ENCODE measurements around the gene ADAMTS12. TPM values are rescaled to one million over a fixed set of nuclear protein-coding genes. Genes with fewer than 3 reads are reported as not detected.

The ADAMTS12 gene
- total RNA-seq, 1 experiment from 2014 or later: not detected

- DNase-seq (ENCODE audit: low spot score): no peak
These were observed 117.4 kb downstream of the ADAMTS12 start for GRCh38 chr5:33774341-33774740.

GRCh38 chr5:33772380-33772897 lies 119.4 kb downstream of the ADAMTS12 start:
- in situ Hi-C loops (cut with HindIII; ENCODE audit: low sequenced_read_pairs): no loop called here
- DNase-seq (ENCODE audit: low spot score): no peak

More at GRCh38 chr5:33774341-33774740, 117.4 kb downstream of the ADAMTS12 start:
- in situ Hi-C loops (cut with HindIII; ENCODE audit: low sequenced_read_pairs): no loop called here

GRCh38 chr5:33769968-33770367 lies 121.8 kb downstream of the ADAMTS12 start:
- DNase-seq (ENCODE audit: low spot score): no peak
- in situ Hi-C loops (cut with HindIII; ENCODE audit: low sequenced_read_pairs): no loop called here

GRCh38 chr5:33769196-33769595 lies 122.6 kb downstream of the ADAMTS12 start:
- no peak for DNase-seq (ENCODE audit: low spot score)
- in situ Hi-C loops (cut with HindIII; ENCODE audit: low sequenced_read_pairs): no loop called here

GRCh38 chr5:33766023-33766422 lies 125.8 kb downstream of the ADAMTS12 start:
- in situ Hi-C loops (cut with HindIII; ENCODE audit: low sequenced_read_pairs): no loop called here

GRCh38 chr5:33764786-33765185 lies 127.0 kb downstream of the ADAMTS12 start:
- in situ Hi-C loops (cut with HindIII; ENCODE audit: low sequenced_read_pairs): no loop called here

More at GRCh38 chr5:33766023-33766422, 125.8 kb downstream of the ADAMTS12 start:
- DNase-seq (ENCODE audit: low spot score): no peak

GRCh38 chr5:33763435-33763834 lies 128.4 kb downstream of the ADAMTS12 start:
- DNase-seq (ENCODE audit: low spot score): no peak
- in situ Hi-C loops (cut with HindIII; ENCODE audit: low sequenced_read_pairs): no loop called here

More at GRCh38 chr5:33764786-33765185, 127.0 kb downstream of the ADAMTS12 start:
- no peak for DNase-seq (ENCODE audit: low spot score)

- no peak for DNase-seq (ENCODE audit: low spot score)
- in situ Hi-C loops (cut with HindIII; ENCODE audit: low sequenced_read_pairs): no loop called here
These were observed 128.9 kb downstream of the ADAMTS12 start for GRCh38 chr5:33762859-33763258.

GRCh38 chr5:33761139-33761538 lies 130.7 kb downstream of the ADAMTS12 start:
- DNase-seq (ENCODE audit: low spot score): no peak
- in situ Hi-C loops (cut with HindIII; ENCODE audit: low sequenced_read_pairs): no loop called here

GRCh38 chr5:33758737-33759136 lies 133.1 kb downstream of the ADAMTS12 start:
- in situ Hi-C loops (cut with HindIII; ENCODE audit: low sequenced_read_pairs): no loop called here
- DNase-seq (ENCODE audit: low spot score): no peak

GRCh38 chr5:33756491-33756890 lies 135.3 kb downstream of the ADAMTS12 start:
- in situ Hi-C loops (cut with HindIII; ENCODE audit: low sequenced_read_pairs): no loop called here

GRCh38 chr5:33755231-33755630 lies 136.6 kb downstream of the ADAMTS12 start:
- in situ Hi-C loops (cut with HindIII; ENCODE audit: low sequenced_read_pairs): no loop called here
- DNase-seq (ENCODE audit: low spot score): no peak

More at GRCh38 chr5:33756491-33756890, 135.3 kb downstream of the ADAMTS12 start:
- DNase-seq (ENCODE audit: low spot score): no peak

- in situ Hi-C loops (cut with HindIII; ENCODE audit: low sequenced_read_pairs): no loop called here
- no peak for DNase-seq (ENCODE audit: low spot score)
These were observed 138.1 kb downstream of the ADAMTS12 start for GRCh38 chr5:33753704-33754103.

- in situ Hi-C loops (cut with HindIII; ENCODE audit: low sequenced_read_pairs): no loop called here
- DNase-seq (ENCODE audit: low spot score): no peak
These were observed 143.0 kb downstream of the ADAMTS12 start for GRCh38 chr5:33748754-33749153.

- no peak for DNase-seq (ENCODE audit: low spot score)
- in situ Hi-C loops (cut with HindIII; ENCODE audit: low sequenced_read_pairs): no loop called here
These were observed 146.6 kb downstream of the ADAMTS12 start for GRCh38 chr5:33745101-33745770.

GRCh38 chr5:33743099-33743498 lies 148.7 kb downstream of the ADAMTS12 start:
- no peak for DNase-seq (ENCODE audit: low spot score)
- in situ Hi-C loops (cut with HindIII; ENCODE audit: low sequenced_read_pairs): no loop called here

GRCh38 chr5:33742181-33742580 lies 149.6 kb downstream of the ADAMTS12 start:
- no peak for DNase-seq (ENCODE audit: low spot score)
- in situ Hi-C loops (cut with HindIII; ENCODE audit: low sequenced_read_pairs): no loop called here

GRCh38 chr5:33738967-33739366 lies 152.8 kb downstream of the ADAMTS12 start:
- DNase-seq (ENCODE audit: low spot score): no peak
- in situ Hi-C loops (cut with HindIII; ENCODE audit: low sequenced_read_pairs): no loop called here

GRCh38 chr5:33738097-33738496 lies 153.7 kb downstream of the ADAMTS12 start:
- in situ Hi-C loops (cut with HindIII; ENCODE audit: low sequenced_read_pairs): no loop called here
- DNase-seq (ENCODE audit: low spot score): no peak

- no peak for DNase-seq (ENCODE audit: low spot score)
- in situ Hi-C loops (cut with HindIII; ENCODE audit: low sequenced_read_pairs): no loop called here
These were observed 154.1 kb downstream of the ADAMTS12 start for GRCh38 chr5:33737697-33738096.

GRCh38 chr5:33737284-33737683 lies 154.5 kb downstream of the ADAMTS12 start:
- no peak for DNase-seq (ENCODE audit: low spot score)
- in situ Hi-C loops (cut with HindIII; ENCODE audit: low sequenced_read_pairs): no loop called here
